WTC11 (cell line): Measurements from ENCODE around the gene SLC13A3. TPM values are rescaled to one million over a fixed set of nuclear protein-coding genes. Genes with fewer than 3 reads are reported as not detected.

Experiments
- ATAC-seq: fragments of 200-7000 bp; cut with Tn5 transposase; 2 replicates; pipeline ENCODE4 v1.10.0; 2021; ENCODE audit warnings: mild to moderate bottlenecking, moderate library complexity
- CTCF ChIA-PET: fragments of 300-600 bp; sonication (Branson Sonifier 250); formaldehyde crosslinking; loops from one replicate; lab custom pipeline; 2021; ENCODE audit warnings: antibody characterized with exemption; lab: Charles Lee
- POLR2A ChIA-PET: fragments of 350-600 bp; sonication (Branson Sonifier 250); formaldehyde crosslinking; loops from one replicate; lab custom pipeline; 2021; ENCODE audit warnings: antibody characterized with exemption; lab: Charles Lee
- DNase-seq: peaks from one replicate; pipeline ENCODE4 v3.0.0; 2021; ENCODE audit warnings: low spot score
- H3K27ac Mint-ChIP-seq: 2 replicates; pipeline ENCODE4 v1.8.0; 2021; ENCODE audit warnings: mixed read lengths
- H3K27me3 Mint-ChIP-seq: 2 replicates; pipeline ENCODE4 v1.8.0; 2021; ENCODE audit warnings: low read depth, mild to moderate bottlenecking, moderate library complexity, mixed read lengths
- H3K36me3 Mint-ChIP-seq: 2 replicates; pipeline ENCODE4 v1.8.0; 2021; ENCODE audit warnings: mixed read lengths
- H3K4me1 Mint-ChIP-seq: 2 replicates; pipeline ENCODE4 v1.8.0; 2022; ENCODE audit warnings: mixed read lengths
- H3K4me3 Mint-ChIP-seq: 2 replicates; pipeline ENCODE4 v1.8.0; 2021; ENCODE audit warnings: mild to moderate bottlenecking, moderate library complexity, mixed read lengths
- H3K9me3 Mint-ChIP-seq: 2 replicates; pipeline ENCODE4 v1.8.0; 2021; ENCODE audit warnings: mixed read lengths
- AR ChIP-seq: fragments of 250-450 bp; sonication (Bioruptor Pico); IDR thresholded peaks from 2 replicates; pipeline ENCODE4 v1.9.0; 2021; ENCODE audit warnings: mild to moderate bottlenecking
- CBFB ChIP-seq: sonication (generic); formaldehyde crosslinking; IDR thresholded peaks from 2 replicates; pipeline ENCODE4 v1.8.1; 2022; ENCODE audit warnings: mild to moderate bottlenecking, low read depth, missing genetic modification reagents
- E2F5 ChIP-seq: sonication (generic); formaldehyde crosslinking; IDR thresholded peaks from 2 replicates; pipeline ENCODE4 v1.8.1; 2022; ENCODE audit warnings: mild to moderate bottlenecking, moderate library complexity, missing genetic modification reagents
- HMGA2 ChIP-seq: fragments of 250-450 bp; sonication (Bioruptor Pico); IDR thresholded peaks from 2 replicates; pipeline ENCODE4 v1.4.0; 2021; ENCODE audit warnings: mild to moderate bottlenecking, moderate library complexity
- JAZF1 ChIP-seq: fragments of 250-450 bp; sonication (Bioruptor Pico); IDR thresholded peaks from 2 replicates; pipeline ENCODE4 v1.9.0; 2021; ENCODE audit warnings: moderate library complexity, mild to moderate bottlenecking, inconsistent platforms
- KAT7 ChIP-seq: sonication (generic); formaldehyde crosslinking; IDR thresholded peaks from 2 replicates; pipeline ENCODE4 v1.8.1; 2023; ENCODE audit warnings: missing genetic modification reagents, mild to moderate bottlenecking, borderline replicate concordance
- NR1H2 ChIP-seq: sonication (generic); formaldehyde crosslinking; IDR thresholded peaks from 2 replicates; pipeline ENCODE4 v1.9.0; 2021; ENCODE audit warnings: mild to moderate bottlenecking, moderate library complexity, missing genetic modification reagents
- ZNF121 ChIP-seq: sonication (generic); formaldehyde crosslinking; IDR thresholded peaks from 2 replicates; pipeline ENCODE4 v1.8.0; 2023; ENCODE audit warnings: missing genetic modification reagents
- ZNF281 ChIP-seq: sonication (generic); formaldehyde crosslinking; IDR thresholded peaks from 2 replicates; pipeline ENCODE4 v1.8.0; 2023; ENCODE audit warnings: mild to moderate bottlenecking, missing genetic modification reagents
- ZNF671 ChIP-seq: fragments of 250-450 bp; sonication (Bioruptor Pico); IDR thresholded peaks from 2 replicates; pipeline ENCODE4 v1.8.0; 2021; ENCODE audit warnings: mild to moderate bottlenecking
- total RNA-seq: library from RNA; stranded (reverse); gene quantifications from 3 replicates; pipeline ENCODE4 v1.2.3, GENCODE V29; 2021
- TF ChIP-seq, protein P1 (sequence below): sonication (generic); formaldehyde crosslinking; IDR thresholded peaks from 2 replicates; pipeline ENCODE4 v1.8.1; 2022; ENCODE audit warnings: missing genetic modification reagents, borderline replicate concordance
- TF ChIP-seq, protein P2 (sequence below): fragments of 250-450 bp; sonication (Bioruptor Pico); IDR thresholded peaks from 2 replicates; pipeline ENCODE4 v1.9.0; 2021; ENCODE audit warnings: moderate library complexity, mild to moderate bottlenecking, inconsistent platforms, borderline replicate concordance

The SLC13A3 gene
- total RNA-seq, 1 experiment from 2014 or later, result 10.6 TPM

- TF ChIP-seq, protein P1, sequence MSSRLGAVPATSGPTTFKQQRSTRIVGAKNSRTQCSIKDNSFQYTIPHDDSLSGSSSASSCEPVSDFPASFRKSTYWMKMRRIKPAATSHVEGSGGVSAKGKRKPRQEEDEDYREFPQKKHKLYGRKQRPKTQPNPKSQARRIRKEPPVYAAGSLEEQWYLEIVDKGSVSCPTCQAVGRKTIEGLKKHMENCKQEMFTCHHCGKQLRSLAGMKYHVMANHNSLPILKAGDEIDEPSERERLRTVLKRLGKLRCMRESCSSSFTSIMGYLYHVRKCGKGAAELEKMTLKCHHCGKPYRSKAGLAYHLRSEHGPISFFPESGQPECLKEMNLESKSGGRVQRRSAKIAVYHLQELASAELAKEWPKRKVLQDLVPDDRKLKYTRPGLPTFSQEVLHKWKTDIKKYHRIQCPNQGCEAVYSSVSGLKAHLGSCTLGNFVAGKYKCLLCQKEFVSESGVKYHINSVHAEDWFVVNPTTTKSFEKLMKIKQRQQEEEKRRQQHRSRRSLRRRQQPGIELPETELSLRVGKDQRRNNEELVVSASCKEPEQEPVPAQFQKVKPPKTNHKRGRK (CRISPR knock-in tag), result no peak
- TF ChIP-seq JAZF1 (CRISPR knock-in tag), result no peak
- TF ChIP-seq AR (CRISPR knock-in tag), result no peak
- TF ChIP-seq, protein P2, sequence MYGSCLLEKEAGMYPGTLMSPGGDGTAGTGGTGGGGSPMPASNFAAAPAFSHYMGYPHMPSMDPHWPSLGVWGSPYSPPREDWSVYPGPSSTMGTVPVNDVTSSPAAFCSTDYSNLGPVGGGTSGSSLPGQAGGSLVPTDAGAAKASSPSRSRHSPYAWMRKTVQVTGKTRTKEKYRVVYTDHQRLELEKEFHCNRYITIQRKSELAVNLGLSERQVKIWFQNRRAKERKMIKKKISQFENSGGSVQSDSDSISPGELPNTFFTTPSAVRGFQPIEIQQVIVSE (CRISPR knock-in tag), result no peak
- TF ChIP-seq ZNF671 (CRISPR knock-in tag), result no peak
- TF ChIP-seq E2F5 (CRISPR knock-in tag), result no peak
- TF ChIP-seq HMGA2 (CRISPR knock-in tag), result no peak
- no peak for TF ChIP-seq NR1H2 (CRISPR knock-in tag)
- no peak for TF ChIP-seq ZNF281 (CRISPR knock-in tag)
- no peak for TF ChIP-seq CBFB (CRISPR knock-in tag)
Observed at GRCh38 chr20:46590443-46590842, 60.8 kb downstream of the SLC13A3 start (continued).

DNA sequence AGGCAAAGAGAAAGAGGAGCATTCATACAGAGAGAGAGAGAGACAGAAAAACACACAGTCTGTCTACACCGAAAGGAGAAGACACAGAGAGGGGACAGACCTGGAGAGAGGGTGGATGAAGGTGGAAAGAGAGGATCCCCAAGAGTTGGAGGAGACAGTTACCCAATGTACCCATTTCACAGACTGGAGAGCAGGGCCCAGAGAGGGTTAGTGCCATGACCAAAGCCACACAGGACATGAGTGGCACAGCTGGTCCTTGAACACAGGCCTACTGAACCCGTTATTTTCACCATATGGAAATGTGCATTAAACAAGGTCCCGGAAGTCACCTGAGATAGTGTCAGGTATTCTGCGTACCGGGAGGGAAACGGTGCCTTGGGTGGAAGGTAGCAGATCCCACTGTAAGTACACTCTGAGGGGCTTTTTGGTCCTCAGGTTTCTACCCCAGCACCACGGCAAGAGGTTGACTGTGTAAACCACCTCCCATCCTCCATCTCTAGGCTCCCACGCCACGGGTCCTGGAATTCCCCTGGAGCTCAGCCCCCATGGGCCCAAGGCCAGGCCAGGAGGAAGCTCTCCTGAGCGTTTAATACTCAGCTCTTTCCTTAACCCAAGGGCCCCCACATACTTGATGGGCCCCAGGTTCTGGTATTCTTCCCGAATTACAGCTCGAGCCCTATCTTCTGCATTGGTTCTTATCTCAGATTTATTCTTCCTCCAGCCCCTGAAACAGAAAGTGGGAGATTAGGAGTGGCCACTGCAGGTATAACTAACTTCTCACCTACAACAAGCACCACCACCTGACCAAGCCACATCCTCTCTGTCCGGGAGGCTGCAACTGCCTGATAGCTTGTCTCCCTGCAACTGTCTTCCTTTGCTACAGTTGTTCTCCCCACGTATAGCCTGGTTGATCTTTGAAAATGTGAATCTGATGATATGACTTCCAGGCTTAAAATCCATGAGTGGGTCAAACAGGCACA is 62.4 kb downstream of the SLC13A3 start:
- Mint-ChIP-seq H3K36me3 (peaks cover 13% of the 10 kb centered on the region), H3K9me3 (peaks cover 13% of the 10 kb centered on the region), H3K27ac (no peak overlapping the region), H3K4me3 (no peak overlapping the region), H3K27me3 (no peaks in the 10 kb centered on the region), H3K4me1 (peaks cover 15% of the 10 kb centered on the region)
- ATAC-seq (no peak), DNase-seq (no peak)
- CTCF ChIA-PET, result no interaction called here
- TF ChIP-seq KAT7 (CRISPR knock-in tag) (no peak), AR (CRISPR knock-in tag) (no peak), ZNF121 (no peak)
- POLR2A ChIA-PET, result no interaction called here
